Kidney capillary endothelial cell (primary cell): ENCODE data around the gene RPL23.
A peak's percentile ranks its signal among the peaks of the same experiment; 100 is the strongest.
"Not testable (repeated sequence)": the region's sequence is repeated elsewhere in the genome, so short reads cannot be mapped to it uniquely, and the experiment has no call there.

Experiments used
- DNase-seq: peaks from one replicate; pipeline ENCODE4 v3.0.0-alpha.2; 2018; ENCODE audit warnings: low spot score

Gene RPL23

GRCh38 chr17:38867179-38867967 lies 13.9 kb upstream of the RPL23 start:
- DNase-seq = peak; percentile 67

GRCh38 chr17:38864636-38865398 lies 11.3 kb upstream of the RPL23 start:
- peak; percentile 52 for DNase-seq

- DNase-seq = no peak
Observed at GRCh38 chr17:38861399-38861843, 7.9 kb upstream of the RPL23 start.

GRCh38 chr17:38857271-38857670 lies 3.8 kb upstream of the RPL23 start:
- no peak for DNase-seq

- not testable (repeated sequence) for DNase-seq
Observed at GRCh38 chr17:38855101-38855714, 1.7 kb upstream of the RPL23 start.

- DNase-seq = peak; percentile 52
Observed at GRCh38 chr17:38852771-38853291, 690 bp downstream of the RPL23 start.

GRCh38 chr17:38851434-38851833 lies 2.1 kb downstream of the RPL23 start:
- no peak for DNase-seq

GRCh38 chr17:38850374-38850773 lies 3.1 kb downstream of the RPL23 start:
- DNase-seq = no peak

- no peak for DNase-seq
Observed at GRCh38 chr17:38848939-38849605, 4.4 kb downstream of the RPL23 start.

GRCh38 chr17:38848557-38848891 lies 5.0 kb downstream of the RPL23 start:
- DNase-seq = no peak

- no peak for DNase-seq
Observed at GRCh38 chr17:38844261-38844757, 9.2 kb downstream of the RPL23 start.

GRCh38 chr17:38825762-38826247 lies 27.7 kb downstream of the RPL23 start:
- no peak for DNase-seq

- DNase-seq = peak; percentile 91
Observed at GRCh38 chr17:38824899-38825761, 28.4 kb downstream of the RPL23 start, which contains the start of gene CWC25. CWC25 (minus strand) TSS chr17:38825321; CDS start chr17:38825183, 138 bp downstream.

- DNase-seq = no peak
Observed at GRCh38 chr17:38815576-38816193, 37.8 kb downstream of the RPL23 start.

- no peak for DNase-seq
Observed at GRCh38 chr17:38809828-38810227, 43.7 kb downstream of the RPL23 start.

GRCh38 chr17:38800237-38800760 lies 53.2 kb downstream of the RPL23 start:
- no peak for DNase-seq

- peak; percentile 92 for DNase-seq
Observed at GRCh38 chr17:38799501-38800236, 53.9 kb downstream of the RPL23 start, which contains the start of gene PIP4K2B. PIP4K2B (minus strand) TSS chr17:38799556; CDS start chr17:38799424, 132 bp downstream.

GRCh38 chr17:38798614-38799500 lies 54.7 kb downstream of the RPL23 start:
- no peak for DNase-seq
